Measurements from ENCODE around the gene ENPP5.

ENPP5 gene, protein sequence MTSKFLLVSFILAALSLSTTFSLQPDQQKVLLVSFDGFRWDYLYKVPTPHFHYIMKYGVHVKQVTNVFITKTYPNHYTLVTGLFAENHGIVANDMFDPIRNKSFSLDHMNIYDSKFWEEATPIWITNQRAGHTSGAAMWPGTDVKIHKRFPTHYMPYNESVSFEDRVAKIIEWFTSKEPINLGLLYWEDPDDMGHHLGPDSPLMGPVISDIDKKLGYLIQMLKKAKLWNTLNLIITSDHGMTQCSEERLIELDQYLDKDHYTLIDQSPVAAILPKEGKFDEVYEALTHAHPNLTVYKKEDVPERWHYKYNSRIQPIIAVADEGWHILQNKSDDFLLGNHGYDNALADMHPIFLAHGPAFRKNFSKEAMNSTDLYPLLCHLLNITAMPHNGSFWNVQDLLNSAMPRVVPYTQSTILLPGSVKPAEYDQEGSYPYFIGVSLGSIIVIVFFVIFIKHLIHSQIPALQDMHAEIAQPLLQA

DNA sequence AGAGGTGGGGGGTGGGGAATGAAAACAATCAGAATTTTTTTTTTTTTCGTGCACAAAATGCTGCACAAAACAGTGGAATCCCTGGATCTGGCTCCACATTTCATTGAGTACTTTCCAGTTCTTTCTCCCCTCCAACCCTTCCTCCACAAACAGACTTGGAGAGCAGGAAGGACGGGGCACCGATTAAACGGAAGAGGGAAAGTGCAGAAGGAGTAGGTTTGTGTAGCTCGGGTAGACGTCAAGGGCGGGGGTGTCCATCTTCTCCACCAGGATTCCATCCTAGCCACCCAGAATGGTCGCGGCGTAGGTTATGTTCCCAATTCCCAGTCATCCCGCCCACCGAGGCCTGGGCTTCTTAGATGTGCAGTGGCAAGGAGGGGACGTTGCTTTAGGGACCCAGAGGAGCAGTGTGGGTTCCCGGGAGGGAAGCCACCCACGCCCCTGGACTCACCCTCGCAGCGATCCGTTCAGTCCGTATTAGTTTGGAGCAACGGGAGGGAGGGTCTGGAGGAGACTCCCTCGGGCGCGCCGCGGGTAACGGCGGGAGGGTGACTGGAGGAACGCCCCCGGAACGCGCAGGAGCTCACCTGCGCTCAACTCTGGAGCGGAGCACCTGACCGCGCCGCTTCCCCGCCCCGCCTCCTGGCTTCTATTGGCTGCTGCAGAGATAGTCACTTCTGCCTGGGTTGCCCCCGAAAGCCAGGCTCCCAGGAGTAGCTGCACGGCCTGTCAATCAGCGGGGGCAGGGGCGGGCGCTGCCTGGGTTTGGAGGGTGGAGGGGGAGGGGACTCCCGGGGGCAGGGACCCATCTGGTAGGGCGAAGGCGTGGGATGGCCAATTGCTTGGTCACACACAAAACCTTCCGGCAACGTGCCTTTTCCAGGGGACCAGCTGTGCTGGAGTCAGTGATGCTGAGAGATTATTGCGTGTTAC lies at the start of gene ENPP5:
Gene ENPP5 (minus strand): TSS at position 624 of the 933 bp plus-strand sequence. CDS start 2,718 bp downstream, outside the sequence.
- no peak for DNase-seq

GRCh38 chr6:46219661-46220060 lies 48.9 kb upstream of the ENPP5 start:
- no peak for DNase-seq

- DNase-seq: no peak
Measured at GRCh38 chr6:46218457-46218856, 47.7 kb upstream of the ENPP5 start.

DNA sequence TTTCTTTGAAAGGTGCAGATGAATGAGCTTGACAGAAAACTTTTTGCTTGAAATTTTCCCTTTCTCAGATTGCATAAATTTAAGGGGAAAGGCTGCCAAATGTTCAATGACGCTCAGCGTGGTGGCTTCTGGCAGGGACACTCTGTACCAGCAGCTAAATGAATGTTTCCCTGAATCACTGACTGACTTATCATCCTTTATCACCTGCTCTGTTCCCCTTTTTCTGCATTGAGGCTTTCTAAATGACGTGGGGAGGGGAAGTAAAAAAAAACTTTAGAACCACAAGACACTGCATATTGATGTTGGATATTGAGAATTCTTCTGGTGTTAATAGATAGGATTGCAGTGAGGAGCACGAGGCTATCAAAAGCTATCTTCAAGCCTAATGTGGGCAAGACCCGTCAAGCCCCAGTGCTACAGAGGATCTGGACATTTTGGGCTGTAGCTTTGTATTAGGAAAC lies 46.9 kb upstream of the ENPP5 start:
- no peak for DNase-seq

DNA sequence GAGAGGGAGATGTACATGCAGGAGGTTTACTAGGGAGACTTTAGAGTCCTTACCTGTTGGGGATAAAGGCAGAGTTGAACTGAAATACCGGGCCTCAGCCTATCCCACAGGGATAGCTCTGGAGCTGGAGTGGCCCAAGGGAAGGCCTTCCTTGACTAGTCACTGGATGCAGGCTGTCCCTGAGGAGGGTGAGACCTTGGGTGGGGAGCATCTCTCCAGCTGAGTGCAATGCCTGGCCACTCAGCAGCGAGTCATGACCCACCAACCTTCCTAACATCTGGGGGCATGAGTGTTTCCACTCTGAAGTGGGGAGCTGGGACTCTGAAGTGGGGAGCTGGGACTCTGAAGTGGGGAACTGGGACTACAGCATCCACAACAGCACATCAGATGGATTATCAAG lies 46.1 kb upstream of the ENPP5 start:
- no peak for DNase-seq

DNA sequence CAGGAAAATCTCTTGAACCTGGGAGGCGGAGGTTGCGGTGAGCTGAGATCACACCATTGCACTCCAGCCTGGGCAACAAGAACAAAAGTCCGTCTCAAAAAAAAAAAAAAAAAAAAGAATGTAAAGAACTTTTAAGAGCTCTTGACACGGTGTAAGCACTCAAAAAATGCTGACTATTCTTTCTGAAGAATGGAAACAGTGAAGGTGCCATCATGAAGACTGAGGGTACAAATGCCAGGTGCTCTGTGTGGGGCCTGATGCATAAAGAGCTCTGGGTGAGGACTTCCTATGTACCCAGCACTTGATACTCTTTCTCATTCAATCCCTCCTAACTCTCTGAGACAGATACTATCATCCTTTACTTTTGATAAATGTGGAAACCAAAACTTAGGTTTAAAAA lies 45.0 kb upstream of the ENPP5 start:
- DNase-seq: no peak

DNA sequence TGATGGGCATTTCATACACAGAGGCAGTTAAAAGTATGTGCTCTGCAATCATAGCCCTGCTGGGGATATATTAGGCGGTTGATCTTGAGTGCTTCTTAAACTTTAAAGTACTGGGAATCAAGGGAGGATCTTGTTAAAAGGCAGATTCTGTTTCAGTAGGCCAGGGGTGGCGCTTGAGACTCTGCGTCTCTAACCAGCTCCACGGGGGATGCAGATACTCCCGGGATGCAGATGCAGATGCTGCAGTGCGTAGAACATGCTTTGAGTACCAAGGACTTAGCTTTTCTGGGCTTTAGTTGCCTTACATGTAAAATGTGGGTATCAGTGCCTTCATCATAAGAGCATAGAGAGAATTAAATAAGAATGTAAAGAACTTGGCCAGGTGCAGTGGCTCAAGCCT lies 44.4 kb upstream of the ENPP5 start:
- DNase-seq: no peak

GRCh38 chr6:46211917-46212316 lies 41.1 kb upstream of the ENPP5 start:
- DNase-seq: no peak

DNA sequence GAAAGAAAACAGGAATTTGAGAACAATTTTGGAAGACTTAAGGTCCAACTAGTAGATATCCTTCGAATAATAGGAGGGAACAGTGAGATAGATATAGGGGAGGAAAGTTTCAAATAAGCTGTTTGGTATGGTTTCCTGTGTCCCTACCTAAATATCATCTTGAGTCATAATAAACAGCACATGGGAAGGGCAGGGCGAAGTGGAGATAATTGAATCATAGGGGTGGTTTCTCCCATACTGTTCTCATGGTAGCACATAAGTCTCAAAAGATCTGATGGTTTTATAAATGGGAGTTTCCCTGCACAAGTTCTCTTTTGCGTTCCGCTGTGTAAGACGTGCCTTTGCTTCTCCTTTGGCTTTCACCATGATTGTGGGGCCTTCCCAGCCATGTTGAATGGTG lies 39.5 kb upstream of the ENPP5 start:
- no peak for DNase-seq

DNA sequence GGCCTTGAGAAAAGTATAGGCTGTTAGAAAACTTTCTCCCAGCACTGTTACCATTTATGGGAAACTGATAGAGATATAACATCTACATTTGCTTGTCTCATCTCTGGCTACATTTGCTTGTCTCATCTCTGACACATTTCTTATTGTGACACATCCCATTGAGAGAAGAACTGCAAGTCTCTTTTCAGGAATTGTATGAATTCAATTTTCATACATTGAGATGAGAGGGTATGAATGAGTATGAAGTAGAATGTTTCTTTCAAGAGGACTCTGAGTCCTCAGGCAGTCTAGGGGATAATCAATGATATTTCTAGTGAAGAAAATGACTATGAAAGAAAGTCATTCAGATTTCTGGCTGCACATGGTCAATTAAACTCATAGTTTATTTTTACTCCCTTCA lies 37.5 kb upstream of the ENPP5 start:
- no peak for DNase-seq

DNA sequence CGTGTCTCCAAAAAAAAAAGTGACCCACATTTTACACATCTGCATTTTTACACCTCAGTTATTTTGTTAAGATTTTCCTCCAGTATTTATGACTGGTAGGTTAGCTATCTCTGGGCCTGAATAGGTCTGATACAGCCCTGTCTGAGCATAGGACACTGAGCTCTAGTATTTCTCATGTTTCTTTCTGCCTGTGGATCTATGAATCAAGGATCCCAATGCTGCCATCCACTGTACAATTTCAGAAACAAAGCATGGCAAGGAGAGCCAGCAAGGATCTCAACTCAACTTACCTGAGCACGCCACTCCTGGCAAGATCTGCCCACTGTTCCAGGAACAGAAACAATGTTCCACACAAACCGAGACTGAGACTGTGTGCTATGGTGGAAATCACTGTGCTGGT lies 36.4 kb upstream of the ENPP5 start:
- DNase-seq: no peak

DNA sequence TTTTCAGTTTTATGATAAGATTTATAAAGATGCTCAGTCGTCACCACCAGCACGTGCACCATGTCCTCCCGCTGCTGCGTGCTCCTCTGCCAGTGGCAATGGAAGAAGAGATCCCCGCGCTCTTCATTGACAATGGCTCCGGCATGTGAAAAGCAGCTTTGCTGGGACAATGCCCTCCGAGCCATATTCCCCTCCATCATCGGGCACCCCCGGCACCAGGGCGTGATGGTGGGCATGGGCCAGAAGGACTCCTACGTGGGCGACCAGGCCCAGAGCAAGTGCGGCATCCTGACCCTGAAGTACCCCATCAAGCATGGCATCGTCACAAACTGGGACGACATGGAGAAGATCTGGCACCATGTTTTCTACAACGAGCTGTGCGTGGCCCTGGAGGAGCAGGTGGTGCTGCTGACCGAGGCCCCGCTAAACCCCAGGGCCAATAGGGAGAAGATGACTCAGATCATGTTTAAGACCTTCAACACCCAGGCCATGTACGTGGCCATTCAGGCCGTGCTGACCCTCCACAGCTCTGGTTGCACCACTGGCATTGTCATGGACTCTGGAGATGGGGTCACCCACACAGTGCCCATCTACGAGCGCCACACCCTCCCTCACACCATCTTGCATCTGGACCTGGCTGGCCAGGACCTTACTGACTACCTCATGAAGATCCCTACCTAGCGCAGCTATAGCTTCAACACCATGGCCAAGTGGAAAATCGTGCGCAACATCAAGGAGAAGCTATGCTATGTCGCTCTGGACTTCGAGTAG lies 34.3 kb upstream of the ENPP5 start:
- no peak for DNase-seq

- DNase-seq: no peak
Measured at GRCh38 chr6:46203391-46204177, 32.8 kb upstream of the ENPP5 start.

GRCh38 chr6:46201702-46202101 lies 30.9 kb upstream of the ENPP5 start:
- DNase-seq: no peak

- no peak for DNase-seq
Measured at GRCh38 chr6:46199387-46199786, 28.6 kb upstream of the ENPP5 start.

GRCh38 chr6:46191961-46192360 lies 21.2 kb upstream of the ENPP5 start:
- no peak for DNase-seq

- DNase-seq: no peak
Measured at GRCh38 chr6:46190889-46191288, 20.1 kb upstream of the ENPP5 start.

GRCh38 chr6:46189726-46190125 lies 18.9 kb upstream of the ENPP5 start:
- no peak for DNase-seq

GRCh38 chr6:46186583-46186982 lies 15.8 kb upstream of the ENPP5 start:
- no peak for DNase-seq

DNA sequence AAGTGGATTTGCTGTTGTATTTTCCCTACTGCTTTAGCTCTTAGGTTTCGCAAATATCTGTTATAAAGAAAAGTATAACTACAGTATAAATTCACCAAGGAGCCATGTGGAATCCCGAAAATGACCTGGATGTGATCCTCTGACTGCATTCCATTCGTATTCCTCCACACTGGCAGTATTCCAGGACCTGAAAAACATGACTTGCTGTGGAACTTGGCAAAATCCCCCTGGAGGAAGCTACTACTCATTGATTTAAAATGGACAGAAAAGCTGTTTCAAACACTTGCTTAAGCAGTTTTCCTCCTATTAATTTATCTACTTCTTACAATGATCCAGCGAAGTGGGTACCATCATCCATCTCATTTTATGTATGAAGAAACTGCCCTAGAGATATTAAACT lies 13.3 kb upstream of the ENPP5 start:
- no peak for DNase-seq

GRCh38 chr6:46175976-46176375 lies 5.2 kb upstream of the ENPP5 start:
- DNase-seq: no peak

DNA sequence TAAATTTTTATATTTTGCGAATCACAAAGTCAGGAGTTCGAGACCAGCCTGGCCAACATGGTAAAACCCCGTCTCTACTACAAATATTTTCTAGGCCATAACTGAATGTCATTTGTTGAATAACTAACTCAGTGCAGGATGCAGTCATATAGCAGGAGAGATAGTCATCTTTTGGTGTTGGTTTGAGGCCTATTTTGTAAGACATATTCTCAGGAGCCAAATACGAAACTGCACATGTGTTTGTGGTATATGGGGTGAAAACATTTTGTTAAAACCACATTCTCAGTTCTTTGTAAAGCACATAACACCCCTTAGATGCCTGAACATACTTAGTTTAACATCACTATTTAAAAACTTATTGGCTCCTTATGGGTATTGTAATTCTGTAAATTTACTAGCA lies 4.7 kb upstream of the ENPP5 start:
- DNase-seq: no peak

Measured in SHP77 treated with DMSO at 0.1 percent for 48 hours (cell line).